HUES48 (cell line): Measurements from ENCODE around the gene YAE1.
"Not testable (repeated sequence)": the region's sequence is repeated elsewhere in the genome, so short reads cannot be mapped to it uniquely, and the experiment has no call there.

Source experiments
- H3K27ac ChIP-seq: one replicate; pipeline ENCODE4 v1.7.0; 2013; ENCODE audit warnings: low read depth, low read length, inconsistent platforms
- H3K27me3 ChIP-seq: 2 replicates; pipeline ENCODE4 v1.6.1; 2013; ENCODE audit warnings: mild to moderate bottlenecking, low read length; ENCODE audit not compliant: control insufficient read depth, insufficient read depth
- H3K36me3 ChIP-seq: 2 replicates; pipeline ENCODE4 v1.6.1; 2013; ENCODE audit warnings: low read length; ENCODE audit not compliant: control insufficient read depth, insufficient read depth
- H3K4me1 ChIP-seq: 2 replicates; pipeline ENCODE4 v1.6.1; 2013; ENCODE audit warnings: mild to moderate bottlenecking, low read length; ENCODE audit not compliant: control insufficient read depth, insufficient read depth
- H3K4me3 ChIP-seq: 2 replicates; pipeline ENCODE4 v1.5.1; 2013; ENCODE audit warnings: mild to moderate bottlenecking, low read depth, low read length
- H3K9ac ChIP-seq: 2 replicates; pipeline ENCODE4 v1.6.1; 2013; ENCODE audit warnings: mild to moderate bottlenecking, low read depth, low read length, moderate library complexity
- H3K9me3 ChIP-seq: 2 replicates; pipeline ENCODE4 v1.6.1; 2013; ENCODE audit warnings: low read length; ENCODE audit not compliant: control insufficient read depth, insufficient read depth

YAE1 gene

DNA sequence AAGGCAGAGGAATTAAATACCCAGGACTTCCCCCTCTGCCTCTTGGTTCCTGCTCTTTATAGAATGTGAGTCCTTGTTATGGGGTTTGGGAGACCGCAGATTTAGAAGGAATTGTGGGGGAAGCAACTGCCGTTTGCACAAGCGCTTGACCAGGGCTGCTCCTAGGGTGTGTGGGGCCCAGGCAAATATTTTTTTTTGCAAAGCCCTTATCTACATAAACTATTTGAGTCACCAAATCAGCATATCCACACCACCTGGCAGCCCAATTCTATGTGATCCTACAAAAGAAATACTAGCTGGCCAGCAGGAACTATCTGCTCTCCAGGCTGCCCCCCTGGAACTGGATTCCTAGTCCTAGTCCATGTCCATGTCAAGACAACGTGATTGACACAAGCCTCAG lies 33.4 kb upstream of the YAE1 start:
- no peak overlapping the region for H3K9ac ChIP-seq
- no peaks in the 10 kb centered on the region for H3K27me3 ChIP-seq
- no peak overlapping the region for H3K4me3 ChIP-seq
- H3K4me1 ChIP-seq: peaks cover 10% of the 10 kb centered on the region; the same call in 1 of the 2 replicates
- no peaks in the 10 kb centered on the region for H3K36me3 ChIP-seq
- no peak overlapping the region for H3K27ac ChIP-seq
- no peaks in the 10 kb centered on the region for H3K9me3 ChIP-seq

DNA sequence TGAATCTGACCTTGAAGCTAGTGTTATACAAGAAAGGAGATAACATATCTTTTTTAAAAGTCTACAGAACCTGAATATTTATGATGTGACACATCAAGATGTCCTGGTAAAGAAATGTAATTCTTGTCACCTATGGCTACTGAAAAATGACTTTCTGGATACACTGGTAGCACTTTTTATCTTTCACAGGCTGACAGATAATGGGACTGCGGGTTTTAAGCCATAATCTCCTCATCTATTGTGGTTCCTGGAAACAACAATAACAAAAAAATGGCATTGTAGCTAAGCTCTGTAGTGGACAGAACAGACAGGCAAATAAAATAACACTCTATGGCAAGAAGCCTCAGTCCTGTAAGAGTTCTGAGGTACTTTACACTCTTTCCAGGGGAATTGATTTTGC lies 31.6 kb upstream of the YAE1 start:
- H3K27me3 ChIP-seq: no peaks in the 10 kb centered on the region
- no peaks in the 10 kb centered on the region for H3K36me3 ChIP-seq
- no peaks in the 10 kb centered on the region for H3K9me3 ChIP-seq
- H3K27ac ChIP-seq: no peak overlapping the region
- no peak overlapping the region for H3K4me3 ChIP-seq
- H3K9ac ChIP-seq: no peak overlapping the region
- H3K4me1 ChIP-seq: peaks cover 10% of the 10 kb centered on the region; the same call in 1 of the 2 replicates

DNA sequence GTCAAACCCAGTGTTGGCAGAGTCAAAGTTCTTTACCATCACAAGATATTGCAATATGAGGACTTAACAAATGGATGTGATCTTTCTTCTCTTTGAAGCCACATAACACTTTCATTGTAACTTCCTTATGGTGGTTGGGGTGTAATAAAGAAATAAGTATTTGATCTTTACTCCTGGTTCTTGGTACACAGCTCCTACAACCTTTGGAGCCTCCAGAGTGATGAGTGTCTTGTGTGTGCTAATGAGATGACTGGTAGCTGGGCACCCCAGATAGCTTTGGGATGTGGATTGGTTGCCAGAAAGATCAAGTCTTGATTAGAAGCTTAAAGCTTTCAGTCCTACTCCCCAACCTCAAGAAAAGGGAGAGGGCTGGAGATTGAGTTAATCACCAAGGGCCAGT lies 31.1 kb upstream of the YAE1 start:
- Histone ChIP-seq H3K9ac (no peak overlapping the region), H3K9me3 (no peaks in the 10 kb centered on the region)

DNA sequence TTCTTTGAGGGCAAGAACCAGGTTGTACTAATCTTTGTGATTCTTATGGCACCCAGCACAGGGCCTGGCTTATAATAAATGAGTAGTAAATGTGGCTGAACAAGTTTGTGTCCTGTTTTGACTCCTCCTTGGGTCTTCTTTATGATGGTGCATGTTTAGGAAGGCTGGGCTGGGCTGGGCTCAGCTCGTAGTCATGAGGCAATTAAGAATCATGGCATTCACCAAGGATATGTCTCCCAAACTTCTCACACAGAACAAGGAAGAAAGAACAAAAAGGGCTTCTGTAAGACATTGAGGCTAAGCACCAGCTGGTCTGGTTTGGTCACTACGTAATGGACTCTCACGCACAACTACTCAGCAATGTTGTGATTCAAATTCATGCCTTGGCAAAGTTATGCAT lies 30.5 kb upstream of the YAE1 start:
- Histone ChIP-seq H3K27ac (no peak overlapping the region), H3K27me3 (no peaks in the 10 kb centered on the region), H3K4me1 (peaks cover 13% of the 10 kb centered on the region; the same call in 1 of the 2 replicates), H3K9ac (no peak overlapping the region), H3K9me3 (no peaks in the 10 kb centered on the region), H3K4me3 (no peak overlapping the region), H3K36me3 (no peaks in the 10 kb centered on the region)

More for the DNA sequence above, 31.1 kb upstream of the YAE1 start:
- Histone ChIP-seq H3K36me3 (no peaks in the 10 kb centered on the region), H3K4me3 (no peak overlapping the region), H3K27me3 (no peaks in the 10 kb centered on the region), H3K27ac (no peak overlapping the region), H3K4me1 (peaks cover 14% of the 10 kb centered on the region; the same call in 1 of the 2 replicates)

DNA sequence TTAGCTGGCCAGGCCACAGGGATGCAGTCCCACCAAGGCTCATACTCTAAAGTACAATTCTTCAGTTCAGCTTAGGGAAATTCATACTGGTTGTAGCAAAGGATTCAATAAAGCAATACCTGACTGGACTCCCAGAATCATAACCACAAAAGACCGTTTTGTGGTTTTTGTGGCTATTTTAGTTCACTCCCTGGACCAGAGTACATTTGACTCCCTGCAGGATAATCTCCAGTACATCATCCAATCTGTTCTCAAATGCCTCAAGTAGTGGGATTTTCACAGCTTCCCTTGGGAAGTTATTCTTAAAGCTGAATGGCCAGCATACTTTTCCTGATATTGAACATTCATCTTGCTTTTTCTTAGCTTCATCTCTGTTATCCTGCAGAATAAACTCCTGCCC lies 29.3 kb upstream of the YAE1 start:
- no peak overlapping the region for H3K27ac ChIP-seq
- peaks cover 9% of the 10 kb centered on the region; the same call in 1 of the 2 replicates for H3K4me1 ChIP-seq
- H3K36me3 ChIP-seq: no peaks in the 10 kb centered on the region
- no peaks in the 10 kb centered on the region for H3K27me3 ChIP-seq
- no peaks in the 10 kb centered on the region for H3K9me3 ChIP-seq
- no peak overlapping the region for H3K9ac ChIP-seq
- no peak overlapping the region for H3K4me3 ChIP-seq

DNA sequence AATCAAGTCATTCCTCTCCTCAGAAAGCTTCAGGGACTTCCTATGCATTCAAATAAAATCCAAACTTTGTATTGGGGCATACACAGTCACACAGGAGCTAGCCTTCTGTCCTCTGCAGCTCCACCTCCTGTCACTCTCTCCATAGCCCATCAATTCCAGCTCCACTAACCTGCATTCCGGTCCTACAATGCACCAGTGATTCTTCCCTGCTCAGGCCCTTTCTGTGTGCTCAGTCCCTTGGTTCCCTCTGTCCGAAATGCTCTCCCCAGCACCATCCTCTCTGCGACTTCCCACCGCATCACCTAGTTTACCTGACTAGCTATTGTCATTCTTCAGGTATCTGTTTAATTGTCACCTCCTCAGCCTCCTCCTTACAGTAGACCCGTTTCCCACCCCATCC lies 26.4 kb upstream of the YAE1 start:
- no peaks in the 10 kb centered on the region for H3K36me3 ChIP-seq
- no peaks in the 10 kb centered on the region for H3K27me3 ChIP-seq
- H3K9ac ChIP-seq: no peak overlapping the region
- no peak overlapping the region for H3K4me3 ChIP-seq
- H3K9me3 ChIP-seq: no peaks in the 10 kb centered on the region
- no peak overlapping the region for H3K27ac ChIP-seq
- peaks cover 9% of the 10 kb centered on the region; the same call in 1 of the 2 replicates for H3K4me1 ChIP-seq

DNA sequence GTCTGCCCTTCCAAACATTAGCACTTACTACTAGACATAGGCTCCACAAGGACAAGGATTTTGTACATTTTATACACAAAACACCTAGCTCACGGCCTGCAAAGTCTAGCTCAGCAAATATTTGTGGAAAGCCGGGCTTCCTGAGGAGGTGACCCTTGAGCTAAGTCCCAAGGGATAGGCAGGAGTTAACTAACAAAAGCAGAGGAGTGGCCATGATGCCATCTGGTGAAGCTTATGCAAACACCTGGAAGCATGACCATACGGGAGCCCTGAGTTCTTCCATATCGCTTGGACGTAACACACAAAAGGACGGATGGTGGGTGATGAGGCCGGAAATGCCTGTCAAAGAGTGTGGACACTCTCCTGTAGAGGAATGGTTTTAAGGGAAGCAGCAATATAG lies 25.9 kb upstream of the YAE1 start:
- H3K27me3 ChIP-seq: no peaks in the 10 kb centered on the region
- H3K4me1 ChIP-seq: peaks cover 9% of the 10 kb centered on the region; the same call in 1 of the 2 replicates
- peak overlapping the region; percentile 57 for H3K27ac ChIP-seq
- no peak overlapping the region for H3K9ac ChIP-seq
- H3K9me3 ChIP-seq: no peaks in the 10 kb centered on the region
- H3K36me3 ChIP-seq: no peaks in the 10 kb centered on the region
- no peak overlapping the region for H3K4me3 ChIP-seq

DNA sequence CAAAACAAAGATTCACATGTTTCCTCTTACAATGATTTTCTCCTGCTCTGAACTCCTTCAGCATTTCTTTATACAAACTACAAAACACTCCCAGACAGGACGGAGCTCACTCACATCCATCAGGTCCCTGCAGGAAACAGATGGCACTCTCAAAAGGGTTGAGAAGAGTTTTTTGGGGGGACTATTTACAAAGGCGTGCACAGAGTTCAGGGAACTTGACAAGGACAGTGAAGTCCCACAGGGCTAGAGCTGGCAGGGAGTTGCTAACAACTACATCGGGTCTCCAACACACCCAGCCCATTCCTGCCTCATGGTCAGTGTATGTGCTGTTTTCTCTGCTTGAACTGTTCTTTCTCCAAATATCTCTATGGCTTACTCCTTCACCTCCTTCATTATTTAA lies 24.7 kb upstream of the YAE1 start:
- no peak overlapping the region for H3K27ac ChIP-seq

DNA sequence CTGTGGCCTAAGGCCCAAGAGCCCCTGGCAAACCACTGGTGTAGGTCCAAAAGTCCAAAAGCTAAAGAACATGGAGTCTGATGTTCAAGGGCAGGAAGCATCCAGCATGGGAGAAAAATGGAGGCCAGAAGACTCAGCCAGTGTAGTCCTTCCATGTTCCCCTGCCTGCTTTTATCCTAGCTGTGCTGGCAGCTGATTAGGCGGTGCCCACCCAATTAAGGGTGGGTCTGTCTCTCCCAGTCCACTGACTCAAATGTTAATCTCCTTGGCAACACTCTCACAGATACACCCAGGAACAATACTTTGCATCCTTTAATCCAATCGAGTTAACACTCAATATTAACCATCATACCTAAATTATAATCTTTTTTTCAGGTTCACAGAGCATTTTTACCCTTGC lies 21.4 kb upstream of the YAE1 start:
- not testable (repeated sequence) for H3K9ac ChIP-seq, H3K27ac ChIP-seq, H3K36me3 ChIP-seq, H3K4me1 ChIP-seq, H3K4me3 ChIP-seq, H3K27me3 ChIP-seq
- H3K9me3 ChIP-seq: peaks cover 10% of the 10 kb centered on the region; the same call in 1 of the 2 replicates

More for the DNA sequence above, 24.7 kb upstream of the YAE1 start:
- Histone ChIP-seq H3K27me3 (no peaks in the 10 kb centered on the region), H3K4me1 (peaks cover 9% of the 10 kb centered on the region; the same call in 1 of the 2 replicates), H3K9ac (no peak overlapping the region), H3K4me3 (no peak overlapping the region), H3K9me3 (no peaks in the 10 kb centered on the region), H3K36me3 (no peaks in the 10 kb centered on the region)

DNA sequence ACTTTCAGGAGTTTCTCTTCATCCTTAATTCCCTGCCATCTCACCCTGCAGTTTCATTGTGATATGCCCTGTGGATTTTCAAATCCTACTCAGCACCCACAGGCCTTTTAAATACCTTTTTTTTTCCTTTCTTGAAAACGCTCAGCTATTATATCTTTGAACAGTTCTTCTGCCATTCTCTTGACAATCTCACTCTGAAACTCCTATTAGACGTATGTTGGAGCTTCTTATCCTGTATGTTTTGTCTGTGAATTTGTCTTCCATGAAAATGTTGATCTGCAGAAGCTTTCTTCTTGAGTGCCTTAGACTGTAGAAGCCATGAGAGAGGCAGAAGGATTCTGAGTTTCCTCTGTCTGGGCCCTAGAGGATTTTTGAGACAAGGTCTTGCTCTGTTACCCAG lies 18.9 kb upstream of the YAE1 start:
- H3K9me3 ChIP-seq: peaks cover 10% of the 10 kb centered on the region; the same call in 1 of the 2 replicates
- H3K36me3 ChIP-seq: no peaks in the 10 kb centered on the region
- no peak overlapping the region for H3K27ac ChIP-seq
- no peak overlapping the region for H3K4me3 ChIP-seq
- no peaks in the 10 kb centered on the region for H3K4me1 ChIP-seq
- H3K27me3 ChIP-seq: no peaks in the 10 kb centered on the region
- H3K9ac ChIP-seq: no peak overlapping the region

DNA sequence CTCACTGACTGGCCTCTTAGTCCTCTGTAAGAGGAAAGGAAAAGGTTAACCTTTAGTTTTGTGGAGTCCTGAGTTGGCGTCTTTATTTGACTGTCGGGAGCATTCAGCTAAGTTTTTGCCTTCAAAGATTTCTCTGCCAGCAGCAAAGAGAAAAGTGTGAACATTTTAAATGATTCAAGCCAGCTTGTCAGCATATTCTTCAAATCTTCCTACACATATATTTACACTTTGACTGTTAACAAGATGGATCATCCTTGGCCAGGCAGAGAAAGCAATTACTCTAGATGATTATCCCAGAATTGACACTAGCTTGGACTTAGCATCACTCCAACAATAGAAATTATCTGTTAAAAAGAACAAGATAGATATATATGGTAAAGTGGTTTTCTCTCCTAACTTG lies 15.8 kb upstream of the YAE1 start:
- Histone ChIP-seq H3K4me1 (no peaks in the 10 kb centered on the region), H3K9ac (no peak overlapping the region), H3K9me3 (peaks cover 10% of the 10 kb centered on the region; the same call in 1 of the 2 replicates), H3K27me3 (no peaks in the 10 kb centered on the region), H3K4me3 (no peak overlapping the region), H3K36me3 (no peaks in the 10 kb centered on the region), H3K27ac (no peak overlapping the region)

DNA sequence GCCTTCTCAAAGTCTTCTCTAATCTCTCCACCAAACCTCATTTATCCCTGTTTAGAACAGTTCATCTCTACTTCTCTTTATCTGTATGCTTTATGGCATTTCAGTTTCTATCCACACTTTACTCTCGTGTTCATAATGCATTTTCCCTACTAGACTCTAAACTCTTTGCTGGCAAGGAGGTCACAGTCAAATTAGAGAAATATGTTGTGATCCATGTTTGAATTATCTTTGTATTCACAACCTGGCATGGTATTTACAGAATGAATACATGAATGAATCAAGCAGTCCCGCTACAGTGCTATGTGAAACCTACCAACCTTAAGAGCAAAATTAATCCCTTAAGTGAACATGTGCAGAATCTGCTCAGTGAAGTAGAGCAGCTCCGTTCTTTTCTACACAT lies 12.8 kb upstream of the YAE1 start:
- Histone ChIP-seq H3K4me1 (no peaks in the 10 kb centered on the region), H3K4me3 (no peak overlapping the region)

More for the DNA sequence above, 12.8 kb upstream of the YAE1 start:
- Histone ChIP-seq H3K9ac (no peak overlapping the region), H3K36me3 (no peaks in the 10 kb centered on the region), H3K27me3 (no peaks in the 10 kb centered on the region; the same call in 1 of the 2 replicates), H3K9me3 (no peaks in the 10 kb centered on the region), H3K27ac (no peak overlapping the region)
